Muscle layer of duodenum (tissue), 2 donors: ENCODE results near the gene DYNC1H1.
A peak's percentile ranks its signal among the peaks of the same experiment; 100 is the strongest.

Experiments
- H3K27ac ChIP-seq: one replicate; pipeline ENCODE4 v1.7.0; 2013; ENCODE audit warnings: mild to moderate bottlenecking, low read length
- H3K27me3 ChIP-seq: one replicate; pipeline ENCODE4 v1.7.0; 2013; ENCODE audit warnings: low read depth, mild to moderate bottlenecking, control low read depth, low read length
- H3K36me3 ChIP-seq, 2 donors: one replicate each; pipeline ENCODE4 v1.7.0; 2013; ENCODE audit warnings: low read length in 2 of 2, control low read depth in 1 of 2, mild to moderate bottlenecking in 1 of 2; ENCODE audit not compliant: insufficient read depth in 2 of 2, control insufficient read depth in 1 of 2
- H3K4me1 ChIP-seq, 2 donors: one replicate each; pipeline ENCODE4 v1.7.0; 2013; ENCODE audit warnings: low read length in 2 of 2, mild to moderate bottlenecking in 2 of 2, control low read depth in 1 of 2, moderate library complexity in 1 of 2; ENCODE audit not compliant: insufficient read depth in 2 of 2, control insufficient read depth in 1 of 2
- H3K4me3 ChIP-seq, 2 donors: one replicate each; pipeline ENCODE4 v1.7.0; 2013; ENCODE audit warnings: low read length in 2 of 2, low read depth in 1 of 2, mild to moderate bottlenecking in 1 of 2
- H3K9me3 ChIP-seq, 2 donors: one replicate each; pipeline ENCODE4 v1.7.0; 2013; ENCODE audit warnings: low read length in 2 of 2, control low read depth in 1 of 2, mild to moderate bottlenecking in 1 of 2; ENCODE audit not compliant: control insufficient read depth in 1 of 2
- donor health status: healthy.

DYNC1H1 gene

DNA sequence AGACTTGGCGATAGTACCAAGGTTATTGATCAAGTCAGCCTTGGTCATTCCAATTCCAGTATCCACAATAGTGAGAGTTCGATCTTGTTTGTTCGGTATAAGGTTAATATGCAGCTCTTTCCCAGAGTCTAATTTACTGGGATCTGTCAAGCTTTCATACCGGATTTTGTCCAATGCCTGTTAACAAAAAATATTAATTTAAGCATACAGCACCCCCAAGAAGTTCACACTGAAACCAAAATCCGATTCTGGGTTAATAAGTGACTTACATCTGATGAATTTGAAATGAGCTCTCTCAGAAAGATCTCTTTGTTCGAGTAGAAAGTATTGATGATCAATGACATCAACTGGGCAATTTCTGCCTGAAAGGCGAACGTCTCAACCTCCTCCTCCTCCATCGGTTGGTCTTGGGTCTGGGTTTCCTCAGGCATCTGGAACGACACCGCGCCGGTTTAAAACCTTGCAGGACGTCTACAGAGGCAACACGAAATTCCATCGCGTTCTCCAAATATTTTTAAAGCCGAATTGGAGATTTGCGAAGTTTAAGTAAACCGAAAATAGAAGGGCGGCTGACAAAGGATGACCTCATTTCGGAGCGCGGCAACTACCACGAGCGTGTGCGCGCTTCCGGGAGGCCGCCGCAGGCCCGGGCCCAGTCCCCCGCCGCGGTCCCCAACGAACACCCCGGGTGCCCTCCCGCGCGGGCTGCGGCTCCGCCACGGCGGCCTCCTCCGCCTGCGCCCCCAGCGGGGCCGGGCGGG, 121.8 kb downstream of the DYNC1H1 start:
- peaks cover 41 to 46% of the 10 kb centered on the region in 2 donors for H3K36me3 ChIP-seq
- H3K9me3 ChIP-seq, result no peaks in the 10 kb centered on the region
- H3K4me3 ChIP-seq, result peak overlapping the region; percentile 76 to 87
- peaks cover 16 to 24% of the 10 kb centered on the region in 2 donors for H3K4me1 ChIP-seq
- H3K27me3 ChIP-seq, result no peaks in the 10 kb centered on the region
- peak overlapping the region; percentile 97 for H3K27ac ChIP-seq

DNA sequence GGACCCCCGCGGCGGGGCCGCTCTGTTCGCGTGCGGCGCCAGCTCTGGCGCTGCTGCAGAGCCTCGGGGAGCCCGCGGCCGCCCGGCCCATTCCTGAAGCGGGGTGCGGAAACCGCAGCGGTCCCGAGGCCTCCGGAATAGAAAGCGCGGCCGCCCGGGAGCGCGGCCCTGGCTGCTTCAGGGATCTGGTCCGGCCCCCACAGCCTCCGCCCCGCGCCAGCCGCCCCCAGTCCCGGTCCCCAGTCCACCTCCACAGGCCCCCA, 122.3 kb downstream of the DYNC1H1 start:
- peaks cover 16 to 24% of the 10 kb centered on the region in 2 donors for H3K4me1 ChIP-seq
- no peaks in the 10 kb centered on the region for H3K27me3 ChIP-seq
- H3K4me3 ChIP-seq, result peak overlapping the region in 1 of 2 donors; percentile 76
- H3K27ac ChIP-seq, result peak overlapping the region; percentile 97
- H3K36me3 ChIP-seq, result peaks cover 39 to 40% of the 10 kb centered on the region in 2 donors
- no peaks in the 10 kb centered on the region for H3K9me3 ChIP-seq

DNA sequence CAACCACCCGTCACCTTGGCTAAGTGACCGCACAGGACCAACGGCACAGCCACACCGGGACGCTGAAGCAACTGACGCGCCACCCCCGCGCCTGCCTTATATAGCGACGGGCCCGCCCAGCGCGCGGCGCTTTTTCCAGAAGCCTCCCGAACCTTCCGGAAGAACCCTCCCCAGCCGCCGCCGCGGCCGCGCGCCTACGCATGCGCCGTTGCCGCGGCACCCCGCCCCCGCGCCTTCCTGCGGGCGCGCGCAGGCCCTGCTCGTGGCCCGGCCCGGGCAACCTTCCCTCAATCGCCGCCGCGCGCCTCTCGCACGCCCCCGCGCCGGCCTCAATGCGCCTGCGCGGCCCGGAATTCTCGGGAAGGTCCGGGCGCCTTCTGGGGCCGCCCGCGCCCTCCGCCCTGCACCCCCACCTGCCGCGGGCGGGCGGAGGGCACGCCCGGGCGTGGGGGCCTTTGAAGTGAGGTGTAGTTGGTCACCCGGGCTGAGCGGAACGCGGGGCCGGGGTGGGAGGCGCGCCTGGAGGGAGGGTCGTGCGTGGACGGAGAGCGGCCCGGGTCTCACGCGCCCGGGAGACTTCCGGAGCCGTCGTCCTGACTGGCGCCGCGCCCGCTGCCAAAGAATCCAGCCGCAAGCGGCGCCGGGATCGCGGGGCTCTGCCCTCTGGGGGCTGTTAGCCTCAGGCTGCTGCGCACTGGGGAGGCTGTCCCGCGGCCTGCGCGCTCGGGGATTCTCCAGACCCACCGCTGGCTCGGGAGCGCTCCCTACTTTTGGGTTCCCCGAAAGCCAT, 122.8 kb downstream of the DYNC1H1 start, which contains the start of gene HSP90AA1:
Gene HSP90AA1, minus strand, starts transcription at position 73 of the 790 bp plus-strand sequence. CDS start 666 bp downstream, outside the sequence.
- Histone ChIP-seq H3K4me3 (peak within 1 kb of the TSS; percentile 76 to 87), H3K36me3 (peaks cover 34 to 35% of the 10 kb centered on the region in 2 donors), H3K27ac (peak within 1 kb of the TSS; percentile 97), H3K9me3 (no peaks in the 10 kb centered on the region), H3K27me3 (no peaks in the 10 kb centered on the region), H3K4me1 (peaks cover 16 to 22% of the 10 kb centered on the region in 2 donors)

DNA sequence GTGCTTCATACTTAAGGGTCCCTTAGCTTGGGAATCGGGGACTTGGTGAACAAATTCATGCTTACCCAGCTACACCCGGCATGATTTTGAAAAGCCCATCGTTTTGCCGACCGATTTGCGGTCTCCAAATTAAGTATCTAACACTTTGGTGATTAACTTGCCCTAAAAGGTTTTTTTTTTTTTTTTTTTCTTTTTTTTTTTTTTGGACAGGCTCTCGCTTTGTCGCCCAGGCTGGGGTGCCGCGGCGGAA, 123.3 kb downstream of the DYNC1H1 start:
- Histone ChIP-seq H3K4me3 (peak overlapping the region; percentile 75 to 76), H3K27me3 (no peaks in the 10 kb centered on the region), H3K36me3 (peaks cover 29 to 30% of the 10 kb centered on the region in 2 donors), H3K27ac (peak overlapping the region; percentile 91), H3K9me3 (no peaks in the 10 kb centered on the region), H3K4me1 (peaks cover 16 to 22% of the 10 kb centered on the region in 2 donors)

DNA sequence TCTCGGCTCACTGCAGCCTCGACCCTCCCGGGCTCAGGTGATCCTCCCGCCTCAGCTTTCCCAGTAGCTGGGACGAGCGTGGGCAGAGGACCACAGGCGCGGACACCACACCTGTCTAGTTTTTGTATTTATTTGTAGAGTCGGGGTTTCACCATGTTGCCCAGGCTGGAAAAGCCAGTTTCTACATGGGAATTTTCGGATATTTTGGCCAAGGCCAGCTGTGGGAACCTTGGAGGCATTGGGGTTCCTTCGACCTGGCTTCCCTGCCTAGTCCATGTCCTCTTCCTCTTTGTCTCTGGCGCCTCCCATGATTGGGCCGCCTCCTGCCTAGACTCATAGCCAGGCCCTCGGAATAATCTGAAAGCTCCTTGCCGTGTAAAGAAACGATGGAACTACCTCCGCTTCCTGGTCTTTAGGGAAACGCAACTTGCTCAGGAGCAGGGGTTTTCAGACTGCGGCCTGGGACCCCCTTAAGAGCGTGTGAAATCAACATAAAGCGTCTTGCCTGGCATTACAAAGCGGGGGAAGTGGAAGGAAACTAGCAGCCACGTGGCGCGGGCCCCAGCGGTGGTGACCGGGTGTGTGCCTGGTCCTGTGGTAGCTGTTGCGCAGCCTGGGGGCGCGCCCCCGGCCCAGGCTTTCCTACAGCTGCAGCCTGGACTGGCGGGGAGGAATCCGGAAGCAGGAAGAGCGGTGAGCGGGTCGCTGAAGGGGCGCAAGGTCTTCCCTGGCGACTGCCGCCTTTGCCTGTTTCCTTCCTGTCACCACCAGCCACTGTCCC, 123.8 kb downstream of the DYNC1H1 start:
- H3K27ac ChIP-seq, result peak overlapping the region; percentile 91
- peak overlapping the region; percentile 75 to 76 for H3K4me3 ChIP-seq
- peaks cover 16 to 22% of the 10 kb centered on the region in 2 donors for H3K4me1 ChIP-seq
- no peaks in the 10 kb centered on the region for H3K27me3 ChIP-seq
- H3K36me3 ChIP-seq, result peaks cover 23 to 25% of the 10 kb centered on the region in 2 donors
- H3K9me3 ChIP-seq, result no peaks in the 10 kb centered on the region

DNA sequence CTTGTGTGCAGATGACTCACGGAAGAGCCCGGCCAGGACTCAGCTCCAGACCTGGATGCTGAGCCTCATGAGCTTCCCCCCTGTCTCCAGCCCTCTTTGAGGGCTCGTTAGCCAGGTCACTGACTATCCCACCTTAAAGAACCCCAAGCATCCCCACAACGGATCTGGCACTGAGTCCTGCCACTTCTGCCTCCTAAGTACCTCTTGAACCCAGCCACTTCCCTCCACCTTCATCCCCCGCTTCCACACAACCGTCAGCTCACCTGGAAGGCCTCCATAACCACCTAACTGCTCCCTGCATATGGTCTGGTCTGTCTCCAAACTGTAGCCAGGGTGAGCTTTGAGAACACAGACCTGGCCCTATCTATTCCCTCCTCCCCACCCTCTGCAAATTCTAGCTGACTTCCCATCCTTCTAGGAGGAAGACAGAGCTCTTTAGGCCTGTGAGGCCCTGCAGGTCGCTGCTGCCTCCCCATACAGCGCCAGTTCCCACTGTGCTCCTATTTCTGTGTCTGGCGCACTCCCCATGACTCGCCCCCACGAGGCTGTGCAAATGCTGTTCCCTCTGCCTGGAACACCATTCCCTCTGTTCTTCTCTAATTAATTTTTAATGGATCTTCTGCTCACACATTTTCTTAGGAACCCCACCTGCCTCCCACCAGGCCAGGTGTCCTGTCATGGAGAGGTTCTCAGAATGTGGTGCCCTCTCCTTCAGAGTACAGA, 125.4 kb downstream of the DYNC1H1 start:
- Histone ChIP-seq H3K27me3 (no peaks in the 10 kb centered on the region), H3K4me1 (peaks cover 10 to 11% of the 10 kb centered on the region in 2 donors), H3K9me3 (no peaks in the 10 kb centered on the region), H3K27ac (no peak overlapping the region), H3K36me3 (peaks cover 8 to 9% of the 10 kb centered on the region in 2 donors), H3K4me3 (no peak overlapping the region)

DNA sequence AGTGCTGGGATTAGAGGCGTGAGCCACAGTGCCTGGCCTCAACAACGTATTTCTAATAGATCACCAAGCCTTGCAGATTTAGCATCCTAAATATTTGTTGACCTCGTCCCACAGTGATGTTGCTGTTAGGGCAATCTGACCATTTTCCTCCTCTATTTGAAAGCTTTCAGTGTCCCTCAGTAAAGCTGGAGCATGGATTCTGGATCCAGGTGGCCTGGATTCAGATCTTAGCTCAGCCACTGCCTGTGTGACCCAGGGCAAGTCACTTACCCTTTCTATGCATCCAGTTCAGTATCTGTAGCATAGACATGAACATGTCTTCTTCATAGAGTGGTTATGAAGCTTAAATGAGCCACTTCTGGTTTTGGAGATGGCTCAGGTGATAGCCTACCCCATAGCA, 126.3 kb downstream of the DYNC1H1 start:
- Histone ChIP-seq H3K36me3 (no peaks in the 10 kb centered on the region), H3K4me1 (peaks cover under 1 to 3% of the 10 kb centered on the region in 2 donors), H3K27me3 (no peaks in the 10 kb centered on the region), H3K27ac (no peak overlapping the region), H3K4me3 (no peak overlapping the region), H3K9me3 (no peaks in the 10 kb centered on the region)

DNA sequence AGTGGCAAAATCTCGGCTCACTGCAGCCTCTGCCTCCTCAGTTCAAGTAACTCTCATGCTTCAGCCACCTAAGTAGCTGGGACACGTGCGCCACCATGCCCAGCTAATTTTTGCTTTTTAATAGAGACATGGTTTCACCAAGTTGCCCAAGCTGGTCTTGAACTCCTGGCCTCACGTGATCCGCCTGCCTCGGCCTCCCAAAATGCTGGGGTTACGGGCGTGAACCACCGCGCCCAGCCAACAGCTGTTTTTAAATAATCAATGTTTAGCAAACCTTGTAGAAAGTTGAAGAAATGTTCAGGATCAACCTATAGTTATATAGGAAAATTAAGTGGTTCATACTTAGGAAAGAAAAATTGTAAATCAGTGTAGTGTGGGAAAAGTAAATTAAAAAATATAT, 128.4 kb downstream of the DYNC1H1 start:
- Histone ChIP-seq H3K4me1 (peaks cover 3 to 4% of the 10 kb centered on the region in 2 donors), H3K4me3 (no peak overlapping the region), H3K36me3 (no peaks in the 10 kb centered on the region), H3K27me3 (no peaks in the 10 kb centered on the region), H3K9me3 (no peaks in the 10 kb centered on the region), H3K27ac (no peak overlapping the region)

DNA sequence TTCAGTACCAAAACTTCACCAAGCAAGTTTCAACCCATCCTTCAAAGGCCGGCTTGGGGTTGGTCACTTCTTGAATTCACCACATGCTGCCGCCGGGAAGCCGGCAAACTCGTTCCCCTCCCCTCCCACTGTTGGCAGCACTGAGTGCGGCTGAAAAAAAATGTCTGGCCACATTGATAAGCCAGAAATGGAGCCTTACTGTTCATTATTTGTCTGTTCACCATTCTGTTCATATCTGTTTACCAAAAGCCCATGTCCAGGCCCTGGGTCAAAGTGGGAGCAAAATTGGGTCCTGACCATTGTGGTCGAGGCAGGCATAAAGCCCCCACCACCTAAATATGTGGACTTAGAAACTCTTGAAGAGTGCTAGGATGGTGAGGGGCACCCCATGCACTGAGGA, 129.7 kb downstream of the DYNC1H1 start:
- H3K36me3 ChIP-seq, result no peaks in the 10 kb centered on the region
- H3K9me3 ChIP-seq, result no peaks in the 10 kb centered on the region
- no peak overlapping the region for H3K27ac ChIP-seq
- H3K27me3 ChIP-seq, result no peaks in the 10 kb centered on the region
- H3K4me1 ChIP-seq, result peaks cover 0 to 4% of the 10 kb centered on the region in 2 donors
- H3K4me3 ChIP-seq, result no peak overlapping the region

DNA sequence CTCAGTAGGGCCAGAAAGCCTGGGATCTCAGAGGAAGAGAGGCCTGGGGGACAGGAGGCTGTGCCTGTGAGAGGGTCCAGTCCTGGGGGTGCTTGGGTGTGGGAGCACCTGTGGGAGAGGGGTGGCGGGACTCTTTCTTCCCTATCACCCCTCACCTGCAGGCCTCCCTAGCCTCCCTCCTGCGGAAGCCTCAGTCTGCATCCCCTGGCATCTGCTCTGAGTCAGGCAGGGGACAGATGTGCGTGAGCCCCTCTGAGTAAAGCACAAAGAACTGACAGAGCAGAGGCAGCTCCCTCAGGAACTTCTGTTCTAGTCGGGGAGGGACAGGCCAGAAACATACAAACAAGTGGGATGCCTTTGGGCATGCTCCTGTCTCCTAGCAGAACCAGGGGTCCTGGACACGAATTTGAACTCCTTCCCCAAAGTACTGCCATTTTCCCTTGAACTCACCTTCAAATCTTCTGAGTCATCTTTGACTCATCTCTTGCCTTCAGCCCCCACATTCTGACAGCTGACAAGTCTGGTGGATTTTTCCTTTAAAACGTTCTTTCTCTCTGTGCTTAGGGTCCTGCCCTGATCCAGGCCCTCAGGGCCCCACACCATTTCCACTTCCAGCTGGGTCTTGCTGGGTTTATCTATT, 131.0 kb downstream of the DYNC1H1 start:
- no peaks in the 10 kb centered on the region for H3K9me3 ChIP-seq
- H3K4me1 ChIP-seq, result peaks cover 0 to 4% of the 10 kb centered on the region in 2 donors
- H3K4me3 ChIP-seq, result no peak overlapping the region
- H3K36me3 ChIP-seq, result no peaks in the 10 kb centered on the region
- no peaks in the 10 kb centered on the region for H3K27me3 ChIP-seq
- H3K27ac ChIP-seq, result no peak overlapping the region
